ENCODE measurements around the gene SPTBN2.

SPTBN2 gene

GRCh38 chr11:66739983-66740382 is 11.0 kb upstream of the SPTBN2 start:
- H2AFZ ChIP-seq (ENCODE audit: low read depth, low read length): no peak overlapping the region
- no peak overlapping the region for H3K4me3 ChIP-seq (ENCODE audit: low read depth in 1 of 2, low read length in 2 of 2)

GRCh38 chr11:66734215-66734614 is 5.2 kb upstream of the SPTBN2 start:
- H3K4me3 ChIP-seq (ENCODE audit: low read depth in 1 of 2, low read length in 2 of 2): no peak overlapping the region
- H4K20me1 ChIP-seq (ENCODE audit: insufficient read depth, low read length): no peaks in the 10 kb centered on the region
- no peaks in the 10 kb centered on the region for H3K36me3 ChIP-seq (ENCODE audit: insufficient read depth, low read length)
- no peak for TF ChIP-seq CTCF (IDR thresholded peaks at IDR 0.05; ENCODE audit: borderline replicate concordance, extremely low read depth, low read length, poor library complexity, severe bottlenecking)
- TF ChIP-seq EZH2 (IDR thresholded peaks at IDR 0.05; ENCODE audit: borderline replicate concordance, low read depth, low read length, severe bottlenecking): no peak
- no peaks in the 10 kb centered on the region for H3K79me2 ChIP-seq (ENCODE audit: insufficient read depth, low read length)
- H3K9ac ChIP-seq (ENCODE audit: low read depth, low read length): no peak overlapping the region
- no peak overlapping the region for H2AFZ ChIP-seq (ENCODE audit: low read depth, low read length)
- no peaks in the 10 kb centered on the region for H3K4me1 ChIP-seq (ENCODE audit: insufficient read depth, low read length)
- H3K27ac ChIP-seq (ENCODE audit: low read length): no peak overlapping the region
- H3K9me3 ChIP-seq (ENCODE audit: insufficient read depth, low read length, severe bottlenecking): no peaks in the 10 kb centered on the region
- DNase-seq (no peak), ATAC-seq (ENCODE audit: insufficient read depth, low read depth) (no peak)
- H3K27me3 ChIP-seq (ENCODE audit: insufficient read depth, low read length, poor library complexity): peaks cover 26% of the 10 kb centered on the region
- H3K4me2 ChIP-seq (ENCODE audit: insufficient read depth, low read length): no peak overlapping the region

More at GRCh38 chr11:66739983-66740382, 11.0 kb upstream of the SPTBN2 start:
- Histone ChIP-seq H3K79me2 (ENCODE audit: insufficient read depth, low read length) (peaks cover 3% of the 10 kb centered on the region; the same call in 1 of the 2 replicates), H3K27ac (ENCODE audit: low read length) (no peak overlapping the region), H3K4me2 (ENCODE audit: insufficient read depth, low read length) (no peak overlapping the region), H3K9me3 (ENCODE audit: insufficient read depth, low read length, severe bottlenecking) (no peaks in the 10 kb centered on the region), H3K9ac (ENCODE audit: low read depth, low read length) (no peak overlapping the region), H3K36me3 (ENCODE audit: insufficient read depth, low read length) (no peaks in the 10 kb centered on the region), H4K20me1 (ENCODE audit: insufficient read depth, low read length) (no peaks in the 10 kb centered on the region), H3K27me3 (ENCODE audit: insufficient read depth, low read length, poor library complexity) (peaks cover 7% of the 10 kb centered on the region), H3K4me1 (ENCODE audit: insufficient read depth, low read length) (peaks cover 10% of the 10 kb centered on the region)
- ATAC-seq (ENCODE audit: insufficient read depth, low read depth) (no peak), DNase-seq (no peak)
- no peak for TF ChIP-seq EZH2 (IDR thresholded peaks at IDR 0.05; ENCODE audit: borderline replicate concordance, low read depth, low read length, severe bottlenecking)
- no peak for TF ChIP-seq CTCF (IDR thresholded peaks at IDR 0.05; ENCODE audit: borderline replicate concordance, extremely low read depth, low read length, poor library complexity, severe bottlenecking)

DNA sequence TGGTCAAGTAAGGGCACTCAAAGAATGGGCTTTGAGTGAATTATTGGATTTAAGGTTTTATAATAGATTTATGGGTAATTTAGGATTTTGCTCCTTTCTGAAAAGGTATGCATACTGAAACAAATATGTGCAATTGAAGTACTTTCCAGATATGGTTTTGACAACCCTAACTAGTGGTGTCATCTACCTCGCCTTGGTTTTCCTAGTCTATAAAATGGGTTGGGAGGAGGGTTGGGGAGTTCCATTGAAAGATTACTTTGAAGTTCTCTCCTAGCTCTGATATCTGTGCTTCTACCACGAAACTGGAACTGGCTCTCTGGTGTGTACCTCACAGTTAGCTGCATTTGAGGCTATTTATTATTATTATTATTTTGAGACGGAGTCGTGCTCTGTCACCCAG is 431 bp upstream of the SPTBN2 start:
- peaks cover 57% of the 10 kb centered on the region for H3K27me3 ChIP-seq (ENCODE audit: insufficient read depth, low read length, poor library complexity)
- no peak overlapping the region for H3K9ac ChIP-seq (ENCODE audit: low read depth, low read length)
- ATAC-seq (ENCODE audit: insufficient read depth, low read depth) (no peak), DNase-seq (no peak)
- H3K79me2 ChIP-seq (ENCODE audit: insufficient read depth, low read length): no peaks in the 10 kb centered on the region
- no peak for TF ChIP-seq EZH2 (IDR thresholded peaks at IDR 0.05; ENCODE audit: borderline replicate concordance, low read depth, low read length, severe bottlenecking)
- H3K4me1 ChIP-seq (ENCODE audit: insufficient read depth, low read length): no peaks in the 10 kb centered on the region
- H3K4me2 ChIP-seq (ENCODE audit: insufficient read depth, low read length): no peak overlapping the region
- H3K4me3 ChIP-seq (ENCODE audit: low read depth in 1 of 2, low read length in 2 of 2): no peak overlapping the region
- no peaks in the 10 kb centered on the region for H3K36me3 ChIP-seq (ENCODE audit: insufficient read depth, low read length)
- 0 out of 2 replicates have a peak, but pooled peaks cover 6% of the 10 kb centered on the region for H4K20me1 ChIP-seq (ENCODE audit: insufficient read depth, low read length)
- H3K27ac ChIP-seq (ENCODE audit: low read length): no peak overlapping the region
- H2AFZ ChIP-seq (ENCODE audit: low read depth, low read length): no peak overlapping the region
- H3K9me3 ChIP-seq (ENCODE audit: insufficient read depth, low read length, severe bottlenecking): no peaks in the 10 kb centered on the region

DNA sequence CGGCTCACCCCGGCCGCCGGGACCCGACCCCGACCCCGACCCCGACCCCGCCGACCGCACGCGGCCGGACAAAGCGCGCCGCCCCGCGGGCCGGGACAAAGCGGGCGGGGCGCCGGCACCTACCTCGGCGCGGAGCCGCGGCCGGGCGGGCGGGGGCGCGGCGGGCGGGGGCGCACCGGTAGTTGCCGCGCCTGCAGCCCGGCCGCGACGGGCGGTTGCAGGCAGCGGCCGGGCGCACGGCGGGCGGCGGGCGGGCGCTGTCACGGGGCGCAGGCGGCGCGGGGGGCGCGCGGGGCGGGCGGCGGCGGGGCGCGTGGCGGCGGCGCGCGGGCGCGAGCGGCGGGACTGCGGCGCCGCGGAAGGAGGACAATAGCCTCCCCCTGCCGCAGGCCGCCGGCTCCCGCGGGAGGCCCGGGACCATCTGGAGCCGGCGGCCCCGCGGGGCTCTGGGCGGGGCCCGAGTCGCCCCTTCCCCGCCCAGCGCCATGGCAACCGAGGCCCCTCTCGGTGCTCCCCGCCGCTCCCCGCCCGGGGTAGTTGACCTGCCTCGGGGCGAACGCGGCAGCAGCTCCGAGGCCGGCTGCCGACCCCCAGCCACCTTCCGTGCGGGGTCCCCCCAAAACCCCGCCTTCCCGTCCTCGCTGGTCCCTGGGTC is 851 bp downstream of the SPTBN2 start:
- Histone ChIP-seq H3K27ac (ENCODE audit: low read length) (no peak overlapping the region), H3K79me2 (ENCODE audit: insufficient read depth, low read length) (no peaks in the 10 kb centered on the region), H3K27me3 (ENCODE audit: insufficient read depth, low read length, poor library complexity) (peaks cover 55% of the 10 kb centered on the region), H3K36me3 (ENCODE audit: insufficient read depth, low read length) (no peaks in the 10 kb centered on the region), H2AFZ (ENCODE audit: low read depth, low read length) (no peak overlapping the region), H4K20me1 (ENCODE audit: insufficient read depth, low read length) (0 out of 2 replicates have a peak, but pooled peaks cover 6% of the 10 kb centered on the region), H3K4me3 (ENCODE audit: low read depth in 1 of 2, low read length in 2 of 2) (no peak overlapping the region), H3K4me1 (ENCODE audit: insufficient read depth, low read length) (no peaks in the 10 kb centered on the region), H3K9me3 (ENCODE audit: insufficient read depth, low read length, severe bottlenecking) (no peaks in the 10 kb centered on the region), H3K9ac (ENCODE audit: low read depth, low read length) (no peak overlapping the region), H3K4me2 (ENCODE audit: insufficient read depth, low read length) (peak overlapping the region; percentile 31; the same call in 1 of the 2 replicates)
- DNase-seq: no peak
- TF ChIP-seq EZH2 (IDR thresholded peaks at IDR 0.05; ENCODE audit: borderline replicate concordance, low read depth, low read length, severe bottlenecking): no peak
- TF ChIP-seq CTCF (IDR thresholded peaks at IDR 0.05; ENCODE audit: borderline replicate concordance, extremely low read depth, low read length, poor library complexity, severe bottlenecking): no peak
- ATAC-seq (ENCODE audit: insufficient read depth, low read depth): peak; percentile 42; the same call in 2 of the 3 replicates
